ENCODE results near the gene SEC14L1.
"Not testable (repeated sequence)": the region's sequence is repeated elsewhere in the genome, so short reads cannot be mapped to it uniquely, and the experiment has no call there.

The SEC14L1 gene

GRCh38 chr17:77246110-77247047 is 105.6 kb downstream of the SEC14L1 start:
- no peak for DNase-seq

GRCh38 chr17:77247048-77247541 is 106.3 kb downstream of the SEC14L1 start:
- no peak for DNase-seq

GRCh38 chr17:77247609-77248008 is 106.8 kb downstream of the SEC14L1 start:
- no peak for DNase-seq

GRCh38 chr17:77248216-77249114 is 107.7 kb downstream of the SEC14L1 start:
- DNase-seq = no peak

GRCh38 chr17:77251622-77252183 is 110.9 kb downstream of the SEC14L1 start:
- no peak for DNase-seq

GRCh38 chr17:77252306-77252705 is 111.5 kb downstream of the SEC14L1 start:
- not testable (repeated sequence) for DNase-seq

- no peak for DNase-seq
Observed at GRCh38 chr17:77253611-77254051, 112.9 kb downstream of the SEC14L1 start.

GRCh38 chr17:77254951-77255825 is 114.4 kb downstream of the SEC14L1 start:
- DNase-seq = no peak

GRCh38 chr17:77255970-77256369 is 115.2 kb downstream of the SEC14L1 start:
- DNase-seq = not testable (repeated sequence)

- no peak for DNase-seq
Observed at GRCh38 chr17:77256710-77257109, 115.9 kb downstream of the SEC14L1 start.

- no peak for DNase-seq
Observed at GRCh38 chr17:77257169-77257568, 116.4 kb downstream of the SEC14L1 start.

- DNase-seq = no peak
Observed at GRCh38 chr17:77257596-77258458, 117.1 kb downstream of the SEC14L1 start.

- DNase-seq = no peak
Observed at GRCh38 chr17:77258638-77259037, 117.9 kb downstream of the SEC14L1 start.

GRCh38 chr17:77264617-77265230 is 124.0 kb downstream of the SEC14L1 start:
- no peak for DNase-seq

- no peak for DNase-seq
Observed at GRCh38 chr17:77266213-77266612, 125.4 kb downstream of the SEC14L1 start.
